ENCODE data around the gene DCUN1D3. TPM values are rescaled to one million over a fixed set of nuclear protein-coding genes. Genes with fewer than 3 reads are reported as not detected.
A peak's percentile ranks its signal among the peaks of the same experiment; 100 is the strongest.

DCUN1D3 gene
- polyA plus RNA-seq, 1 donor (not counting 4 experiments of a cell fraction or from before 2014, with no cell fraction given), result 9.4 TPM

GRCh38 chr16:20941636-20941926, 41.4 kb upstream of the DCUN1D3 start:
- H3K4me2 ChIP-seq (ENCODE audit: control insufficient read depth, extremely low read depth, insufficient read depth, low read depth, low read length), result no peak overlapping the region
- no peak for TF ChIP-seq EZH2 (IDR thresholded peaks at IDR 0.05; ENCODE audit: low read length)
- no peak for TF ChIP-seq CTCF (optimal IDR thresholded peaks at IDR 0.05 in 1 of 3, IDR thresholded peaks at IDR 0.05 in 1 of 3, conservative IDR thresholded peaks at IDR 0.05 in 1 of 3; ENCODE audit: extremely low read depth in 1 of 3, insufficient read depth in 2 of 3, low read length in 3 of 3)
- H3K36me3 ChIP-seq (ENCODE audit: control insufficient read depth in 2 of 2, extremely low read depth in 1 of 2, insufficient read depth in 2 of 2, low read length in 2 of 2), result no peaks in the 10 kb centered on the region
- no peak overlapping the region for H3K9ac ChIP-seq (ENCODE audit: control insufficient read depth, extremely low read depth, insufficient read depth, low read length)
- H3K27ac ChIP-seq (ENCODE audit: control insufficient read depth, insufficient read depth, low read length), result no peak overlapping the region
- H3K79me2 ChIP-seq (ENCODE audit: control insufficient read depth, insufficient read depth, low read length), result no peaks in the 10 kb centered on the region
- DNase-seq (ENCODE audit: low read depth, low spot score) (no peak), FAIRE-seq (no peak)
- no peaks in the 10 kb centered on the region for H3K9me1 ChIP-seq (ENCODE audit: control insufficient read depth, extremely low read depth, insufficient read depth, low read length)
- H3K4me1 ChIP-seq (ENCODE audit: control insufficient read depth, extremely low read depth, insufficient read depth, low read length), result peaks cover 14% of the 10 kb centered on the region
- no peaks in the 10 kb centered on the region for H3K9me3 ChIP-seq (ENCODE audit: control insufficient read depth, low read depth, low read length)
- no peaks in the 10 kb centered on the region for H3K27me3 ChIP-seq (ENCODE audit: control insufficient read depth, extremely low read depth, insufficient read depth, low read length)
- no peak overlapping the region for H3K4me3 ChIP-seq (ENCODE audit: control insufficient read depth in 2 of 3, extremely low read depth in 1 of 3, insufficient read depth in 2 of 3, low read depth in 1 of 3, low read length in 3 of 3)
- dilution Hi-C loops (cut with MboI; ENCODE audit: extremely low pct_ligation_motif_present, low sequenced_read_pairs), result no loop called here
- no peak overlapping the region for H2AFZ ChIP-seq (ENCODE audit: control insufficient read depth, low read length)
- no peaks in the 10 kb centered on the region for H4K20me1 ChIP-seq (ENCODE audit: control insufficient read depth, extremely low read depth, insufficient read depth, low read length)

GRCh38 chr16:20940871-20941635, 40.9 kb upstream of the DCUN1D3 start:
- Histone ChIP-seq H3K27ac (ENCODE audit: control insufficient read depth, insufficient read depth, low read length) (no peak overlapping the region), H3K27me3 (ENCODE audit: control insufficient read depth, extremely low read depth, insufficient read depth, low read length) (no peaks in the 10 kb centered on the region), H2AFZ (ENCODE audit: control insufficient read depth, low read length) (peak overlapping the region; percentile 53), H3K79me2 (ENCODE audit: control insufficient read depth, insufficient read depth, low read length) (no peaks in the 10 kb centered on the region), H3K9me1 (ENCODE audit: control insufficient read depth, extremely low read depth, insufficient read depth, low read length) (no peaks in the 10 kb centered on the region), H3K9me3 (ENCODE audit: control insufficient read depth, low read depth, low read length) (no peaks in the 10 kb centered on the region), H3K9ac (ENCODE audit: control insufficient read depth, extremely low read depth, insufficient read depth, low read length) (no peak overlapping the region), H3K4me2 (ENCODE audit: control insufficient read depth, extremely low read depth, insufficient read depth, low read depth, low read length) (peak overlapping the region; percentile 37), H3K36me3 (ENCODE audit: control insufficient read depth in 2 of 2, extremely low read depth in 1 of 2, insufficient read depth in 2 of 2, low read length in 2 of 2) (no peaks in the 10 kb centered on the region), H3K4me1 (ENCODE audit: control insufficient read depth, extremely low read depth, insufficient read depth, low read length) (peaks cover 14% of the 10 kb centered on the region), H3K4me3 (ENCODE audit: control insufficient read depth in 2 of 3, extremely low read depth in 1 of 3, insufficient read depth in 2 of 3, low read depth in 1 of 3, low read length in 3 of 3) (no peak overlapping the region), H4K20me1 (ENCODE audit: control insufficient read depth, extremely low read depth, insufficient read depth, low read length) (no peaks in the 10 kb centered on the region)
- TF ChIP-seq CTCF (optimal IDR thresholded peaks at IDR 0.05 in 1 of 3, IDR thresholded peaks at IDR 0.05 in 1 of 3, conservative IDR thresholded peaks at IDR 0.05 in 1 of 3; ENCODE audit: extremely low read depth in 1 of 3, insufficient read depth in 2 of 3, low read length in 3 of 3) (no peak), EZH2 (IDR thresholded peaks at IDR 0.05; ENCODE audit: low read length) (no peak)
- dilution Hi-C loops (cut with MboI; ENCODE audit: extremely low pct_ligation_motif_present, low sequenced_read_pairs), result no loop called here
- FAIRE-seq, result no peak
- no peak for DNase-seq (ENCODE audit: low read depth, low spot score)

Measured in keratinocyte (primary cell).